Body of pancreas (tissue), 4 donors: ENCODE data around the gene PACRG.
A peak's percentile ranks its signal among the peaks of the same experiment; 100 is the strongest.

Experiments used
- CTCF ChIP-seq, 7 experiments: fragments of 450-650 bp in 4 of 7; fragments of 200-600 bp in 3 of 7; sonication (generic) in 3 of 7; IDR thresholded peaks; one replicate each; pipeline ENCODE4 v1.5.1; 2016 to 2019; ENCODE audit warnings: antibody characterized with exemption in 7 of 7
- POLR2A ChIP-seq, 3 donors: fragments of 450-650 bp; IDR thresholded peaks; one replicate each; pipeline ENCODE4 v1.6.1; 2016; ENCODE audit warnings: antibody characterized with exemption in 3 of 3, mild to moderate bottlenecking in 2 of 3

GRCh38 chr6:162736961-162737360 is 9.2 kb downstream of the PACRG start:
- TF ChIP-seq CTCF (IDR thresholded peaks at IDR 0.05), result peak in 5 of 7 experiments; percentile 17 to 48 (median 38)
- no peak for TF ChIP-seq POLR2A (IDR thresholded peaks at IDR 0.05)
